ENCODE results near the gene GPI.

GRCh38 chr19:34317311-34317927, 47.6 kb upstream of the GPI start:
- no peak for TF ChIP-seq POLR2A (IDR thresholded peaks at IDR 0.05; ENCODE audit: low read depth, low read length)
- no peak for TF ChIP-seq POLR2AphosphoS5 (IDR thresholded peaks at IDR 0.05; ENCODE audit: low read depth, low read length)
- TF ChIP-seq SPI1 (IDR thresholded peaks at IDR 0.05; ENCODE audit: low read depth, low read length) = no peak
- no peak for TF ChIP-seq TAF1 (IDR thresholded peaks at IDR 0.05; ENCODE audit: low read depth, low read length)
- TF ChIP-seq PAX5 (IDR thresholded peaks at IDR 0.05; ENCODE audit: insufficient read depth, low read length, severe bottlenecking) = no peak

All from GM12891 (cell line).